LHCN-M2 (cell line): ENCODE measurements around the gene ASIC4. TPM values are rescaled to one million over a fixed set of nuclear protein-coding genes. Genes with fewer than 3 reads are reported as not detected.

Experiments used
- DNase-seq: peaks from one replicate; pipeline ENCODE4 v3.0.0-alpha.2; 2012; ENCODE audit warnings: low read depth
- total RNA-seq: library from RNA; depleted of rRNA; stranded (reverse); fragments of >200 nt; gene quantifications from 2 replicates; pipeline ENCODE4 v1.2.3, GENCODE V29; 2014

ASIC4 gene
- total RNA-seq, 1 experiment from 2014 or later = not detected

DNA sequence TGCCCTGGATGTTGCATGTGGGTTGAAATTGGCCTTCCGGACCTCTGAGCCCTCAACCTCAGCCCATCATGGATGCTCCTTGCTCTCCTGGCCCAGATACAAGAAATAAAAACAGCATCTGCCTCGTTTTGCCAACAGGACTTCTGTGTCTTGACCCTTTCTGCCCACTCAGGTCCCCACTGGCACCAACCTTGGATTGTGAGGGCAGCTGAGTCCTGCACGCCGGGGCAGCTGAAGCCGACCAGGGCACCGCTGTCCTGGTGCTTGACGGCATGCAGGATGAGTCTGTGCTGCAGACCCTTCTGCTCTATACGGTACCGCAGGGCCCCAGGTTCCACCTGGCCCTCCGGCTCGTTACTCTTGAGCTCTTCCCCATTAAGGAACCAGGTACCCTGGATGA lies 52.4 kb downstream of the ASIC4 start:
- DNase-seq = no peak

DNA sequence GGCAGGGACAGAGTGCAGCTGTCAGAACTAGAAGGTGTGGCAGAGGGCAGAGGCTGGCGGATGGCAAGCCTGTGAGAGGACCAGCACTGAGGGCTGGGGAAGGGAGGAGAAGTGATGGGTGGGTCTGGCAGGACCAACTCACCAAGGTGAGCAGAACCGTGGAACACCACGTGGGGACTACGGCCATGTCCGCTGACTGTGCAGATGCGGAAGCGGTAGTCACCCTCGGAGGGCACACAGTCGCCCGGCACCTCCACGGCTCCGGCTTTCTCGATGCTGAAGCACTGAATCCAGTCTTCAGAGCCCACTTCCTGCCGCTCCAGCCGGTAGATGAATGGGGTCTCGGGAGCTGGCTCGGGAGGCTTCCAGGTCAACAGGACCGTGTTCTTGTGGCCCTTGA lies 52.8 kb downstream of the ASIC4 start:
- DNase-seq = no peak

DNA sequence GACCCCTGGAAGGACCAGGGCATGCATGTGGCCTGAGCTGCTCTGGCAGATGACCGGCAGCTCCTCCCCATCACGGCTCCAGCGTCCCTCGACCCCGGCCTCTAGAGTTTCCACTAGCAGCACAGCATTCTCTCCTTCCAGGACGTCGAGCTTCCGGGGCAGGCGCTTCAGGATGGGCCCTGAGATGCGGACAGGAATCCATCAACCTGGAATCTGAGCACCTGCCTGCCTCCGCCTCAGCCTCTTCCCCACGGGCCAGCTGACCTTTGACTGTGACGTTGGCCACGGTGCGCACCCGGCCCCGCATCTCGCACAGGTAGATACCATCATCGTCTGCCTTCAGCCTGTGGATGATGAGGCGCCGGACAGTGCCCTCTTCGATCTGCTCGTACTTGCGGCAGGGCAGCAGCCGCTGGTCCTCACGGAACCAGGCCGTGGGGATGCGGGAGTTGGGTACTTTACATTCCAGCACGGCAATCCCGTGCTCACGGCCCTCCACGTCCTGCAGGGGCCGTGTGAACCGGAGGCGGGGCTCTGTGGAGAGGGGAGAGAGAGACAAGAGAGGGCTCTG lies 53.6 kb downstream of the ASIC4 start:
- no peak for DNase-seq

DNA sequence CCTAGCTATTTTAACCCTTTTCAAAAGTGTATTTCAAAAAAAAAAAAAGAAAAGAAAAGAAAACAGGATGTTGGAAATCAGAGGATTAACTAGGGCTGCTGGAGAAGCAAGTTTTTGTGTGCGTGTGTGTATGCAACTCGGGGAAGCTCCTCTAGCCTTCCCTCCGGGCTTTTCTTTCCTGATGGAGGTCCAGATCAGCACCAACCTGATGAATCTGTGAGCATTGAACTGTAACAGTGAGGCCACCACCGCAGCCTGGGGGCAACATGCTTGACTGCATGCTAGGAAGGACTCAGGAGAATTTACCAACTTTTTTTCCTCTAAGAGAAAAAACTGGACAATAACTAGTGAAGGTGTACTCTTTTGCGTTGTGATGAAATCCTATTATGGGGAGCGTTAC lies 54.8 kb downstream of the ASIC4 start:
- no peak for DNase-seq

DNA sequence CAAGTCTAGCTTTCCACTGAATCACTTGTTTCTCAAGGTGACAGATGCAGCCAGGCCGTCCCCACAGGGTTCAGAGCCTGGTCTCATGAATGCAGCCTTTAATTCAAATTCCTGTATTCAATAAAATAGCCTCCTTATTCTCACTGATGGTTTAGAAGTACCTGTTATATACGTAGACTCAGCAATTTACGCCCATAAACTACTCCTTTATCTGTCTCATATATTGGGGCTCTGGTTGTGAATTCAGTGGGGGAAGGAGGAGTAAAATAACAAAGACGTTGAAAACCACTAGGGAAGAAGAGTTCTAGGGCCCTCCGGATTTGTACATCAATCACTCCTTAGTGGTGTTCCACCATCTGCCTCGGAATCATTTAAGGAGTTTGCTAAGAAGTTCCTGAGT lies 55.4 kb downstream of the ASIC4 start:
- DNase-seq = no peak

DNA sequence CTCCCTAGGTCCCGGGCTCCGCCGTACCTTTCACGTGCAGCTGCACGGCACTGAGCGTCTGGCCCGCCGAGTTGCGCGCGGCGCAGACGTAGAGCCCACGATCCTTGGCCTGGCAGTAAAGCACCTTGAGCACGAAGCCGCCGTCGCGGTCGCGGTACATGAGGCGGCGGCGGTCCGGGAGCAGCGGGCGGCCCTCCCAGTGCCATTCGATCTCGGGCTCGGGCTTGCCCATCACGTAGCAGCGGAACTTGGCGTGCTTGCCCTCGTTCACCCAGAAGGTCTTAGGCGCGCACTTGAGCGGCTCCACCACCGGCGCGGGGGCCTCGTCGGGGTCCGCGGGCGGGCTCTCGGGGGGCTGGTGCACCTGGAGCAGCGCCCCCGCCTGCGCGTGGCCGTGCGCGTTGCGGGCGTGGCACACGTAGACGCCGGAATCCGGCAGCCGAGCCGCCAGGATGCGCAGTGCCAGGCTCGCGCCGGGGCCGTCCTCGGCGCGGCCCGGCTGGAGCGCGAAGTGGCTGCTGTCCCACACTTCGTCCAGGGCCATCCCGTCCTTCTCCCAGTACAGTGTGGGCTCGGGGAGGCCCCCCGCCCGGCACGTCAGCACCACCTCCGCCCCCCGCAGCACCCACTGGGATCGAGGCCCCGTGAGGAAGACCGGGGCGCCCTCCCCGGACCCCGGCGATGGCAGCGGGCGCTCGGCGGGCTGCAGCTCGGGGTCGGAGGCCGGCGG lies 56.1 kb downstream of the ASIC4 start:
- DNase-seq = peak; percentile 22

DNA sequence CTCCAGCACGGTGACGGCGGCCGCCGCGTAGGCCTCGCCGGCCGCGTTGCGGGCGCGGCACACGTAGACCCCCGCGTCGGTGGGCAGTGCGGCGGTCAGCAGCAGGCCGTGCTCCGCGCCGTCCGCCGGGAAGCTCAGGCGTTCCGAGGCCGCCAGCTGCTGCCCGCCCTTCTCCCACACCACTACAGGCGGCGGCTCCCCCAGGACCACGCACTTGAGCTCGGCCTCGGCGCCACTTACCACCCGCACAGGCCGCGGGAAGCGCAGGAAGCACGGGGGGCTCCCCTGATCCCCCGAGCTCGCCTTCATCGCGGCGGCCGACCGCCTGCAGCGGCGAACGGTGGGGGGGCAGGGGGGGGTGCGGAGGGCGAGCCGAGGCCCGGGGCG lies 56.6 kb downstream of the ASIC4 start:
- DNase-seq = peak; percentile 11

DNA sequence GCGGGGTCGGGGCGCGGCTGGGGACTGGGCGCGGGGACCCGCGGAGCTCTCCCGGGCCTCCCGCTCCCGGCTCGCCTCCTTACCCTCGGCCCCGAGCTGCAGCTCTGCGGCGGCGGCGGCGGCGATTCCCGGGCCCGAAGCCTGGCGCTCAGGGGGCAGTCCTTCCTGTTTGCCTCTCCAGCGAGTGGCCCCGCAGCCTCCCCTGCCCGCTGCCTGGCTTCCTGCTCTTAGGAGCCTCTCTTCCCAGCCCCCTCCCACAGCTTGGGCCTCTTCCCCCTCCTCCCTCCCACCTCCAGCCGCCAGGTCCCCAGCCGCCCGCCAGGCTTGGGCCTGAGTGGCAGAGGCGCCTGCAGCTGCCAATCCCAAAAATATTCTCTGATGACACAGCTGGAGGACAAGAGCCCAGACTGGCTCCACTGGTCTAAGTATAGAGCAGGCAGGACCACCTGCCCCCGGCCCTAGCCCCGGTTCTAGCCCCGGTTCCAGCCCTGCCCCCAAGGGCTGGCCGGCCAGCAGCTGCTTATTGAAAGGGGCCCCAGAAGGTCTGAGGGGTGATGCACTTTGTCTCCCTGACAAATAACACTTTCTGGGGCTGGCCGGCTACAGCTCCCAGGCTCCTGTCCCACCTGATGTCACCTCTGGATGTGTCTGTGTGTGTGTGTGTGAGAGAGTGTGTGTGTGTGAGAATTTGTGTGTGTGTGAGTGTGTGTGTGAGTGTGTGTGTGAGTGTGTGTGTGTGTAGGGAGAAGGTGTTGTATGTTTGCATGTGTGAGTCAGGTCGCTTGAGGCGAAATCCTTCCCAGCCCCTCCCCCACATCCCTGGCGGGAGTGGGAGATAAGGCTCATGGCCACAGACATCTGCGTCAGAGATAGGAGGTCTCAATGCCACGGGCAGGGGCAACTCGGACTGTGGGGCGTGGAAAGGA lies 57.3 kb downstream of the ASIC4 start, which contains the start of gene OBSL1:
Gene OBSL1, minus strand, starts transcription at position 229 of the 926 bp plus-strand sequence. CDS start 307 bp downstream, outside the sequence.
- peak; percentile 81 for DNase-seq

DNA sequence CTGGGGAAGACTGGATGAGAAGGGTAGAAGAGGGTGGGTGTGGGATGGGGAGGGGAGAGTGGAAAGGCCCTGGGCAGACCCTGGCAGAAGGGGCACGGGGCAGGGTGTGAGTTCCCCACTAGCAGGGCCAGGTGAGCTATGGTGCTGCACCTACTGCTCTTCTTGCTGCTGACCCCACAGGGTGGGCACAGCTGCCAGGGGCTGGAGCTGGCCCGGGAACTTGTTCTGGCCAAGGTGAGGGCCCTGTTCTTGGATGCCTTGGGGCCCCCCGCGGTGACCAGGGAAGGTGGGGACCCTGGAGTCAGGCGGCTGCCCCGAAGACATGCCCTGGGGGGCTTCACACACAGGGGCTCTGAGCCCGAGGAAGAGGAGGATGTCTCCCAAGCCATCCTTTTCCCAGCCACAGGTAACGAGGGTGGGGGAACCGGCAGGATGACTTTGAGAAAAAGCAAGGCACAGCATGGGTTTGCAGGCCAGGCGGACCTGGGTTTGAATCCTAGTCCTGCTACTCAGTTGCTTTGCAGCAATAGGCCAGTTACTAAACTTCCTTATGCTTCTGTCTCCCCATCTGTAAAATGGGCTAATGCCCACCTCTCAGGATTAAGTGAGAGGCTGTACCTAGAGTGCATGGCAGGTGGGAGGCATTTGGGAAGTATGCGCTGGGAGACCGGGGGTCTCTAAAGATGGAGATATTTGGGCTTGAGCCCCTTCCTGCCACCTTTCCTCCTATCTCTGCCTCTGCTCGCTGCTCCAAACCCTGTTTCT lies 58.1 kb downstream of the ASIC4 start, which contains the start of gene INHA:
Gene INHA, plus strand, starts transcription at position 74 of the 765 bp plus-strand sequence. Its CDS starts 65 bp downstream, at position 139.
- no peak for DNase-seq

DNA sequence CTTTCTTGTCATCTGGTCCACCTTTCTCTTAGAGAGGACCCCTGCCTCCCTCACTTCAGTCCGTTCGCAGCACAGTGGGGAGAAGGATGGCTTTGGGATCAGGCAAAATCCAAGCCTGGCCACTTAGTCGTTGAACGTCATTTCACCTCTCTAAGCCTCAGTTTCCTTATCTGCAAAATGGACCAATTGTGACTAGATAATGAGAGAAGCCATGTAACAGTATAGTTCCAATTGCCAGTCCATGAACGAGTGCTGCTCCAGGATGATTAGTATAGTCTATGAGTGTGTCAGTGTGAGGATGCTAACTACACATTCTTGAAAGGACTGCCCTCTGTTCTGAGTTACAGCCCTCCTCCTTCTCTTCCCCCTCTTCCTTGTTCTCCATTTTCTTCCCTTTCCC lies 58.9 kb downstream of the ASIC4 start:
- no peak for DNase-seq

DNA sequence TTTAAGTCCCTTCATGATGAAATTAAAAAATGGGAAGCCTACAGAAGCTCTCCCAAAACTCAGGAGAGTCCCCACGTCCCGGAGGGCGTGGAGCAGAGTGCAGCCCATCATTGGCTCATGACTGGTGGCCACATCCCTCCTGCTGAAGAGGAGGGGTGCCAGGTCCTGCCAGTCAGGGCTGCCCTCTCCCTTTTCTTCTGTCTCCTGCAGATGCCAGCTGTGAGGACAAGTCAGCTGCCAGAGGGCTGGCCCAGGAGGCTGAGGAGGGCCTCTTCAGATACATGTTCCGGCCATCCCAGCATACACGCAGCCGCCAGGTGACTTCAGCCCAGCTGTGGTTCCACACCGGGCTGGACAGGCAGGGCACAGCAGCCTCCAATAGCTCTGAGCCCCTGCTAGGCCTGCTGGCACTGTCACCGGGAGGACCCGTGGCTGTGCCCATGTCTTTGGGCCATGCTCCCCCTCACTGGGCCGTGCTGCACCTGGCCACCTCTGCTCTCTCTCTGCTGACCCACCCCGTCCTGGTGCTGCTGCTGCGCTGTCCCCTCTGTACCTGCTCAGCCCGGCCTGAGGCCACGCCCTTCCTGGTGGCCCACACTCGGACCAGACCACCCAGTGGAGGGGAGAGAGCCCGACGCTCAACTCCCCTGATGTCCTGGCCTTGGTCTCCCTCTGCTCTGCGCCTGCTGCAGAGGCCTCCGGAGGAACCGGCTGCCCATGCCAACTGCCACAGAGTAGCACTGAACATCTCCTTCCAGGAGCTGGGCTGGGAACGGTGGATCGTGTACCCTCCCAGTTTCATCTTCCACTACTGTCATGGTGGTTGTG lies 60.4 kb downstream of the ASIC4 start:
- DNase-seq = no peak

DNA sequence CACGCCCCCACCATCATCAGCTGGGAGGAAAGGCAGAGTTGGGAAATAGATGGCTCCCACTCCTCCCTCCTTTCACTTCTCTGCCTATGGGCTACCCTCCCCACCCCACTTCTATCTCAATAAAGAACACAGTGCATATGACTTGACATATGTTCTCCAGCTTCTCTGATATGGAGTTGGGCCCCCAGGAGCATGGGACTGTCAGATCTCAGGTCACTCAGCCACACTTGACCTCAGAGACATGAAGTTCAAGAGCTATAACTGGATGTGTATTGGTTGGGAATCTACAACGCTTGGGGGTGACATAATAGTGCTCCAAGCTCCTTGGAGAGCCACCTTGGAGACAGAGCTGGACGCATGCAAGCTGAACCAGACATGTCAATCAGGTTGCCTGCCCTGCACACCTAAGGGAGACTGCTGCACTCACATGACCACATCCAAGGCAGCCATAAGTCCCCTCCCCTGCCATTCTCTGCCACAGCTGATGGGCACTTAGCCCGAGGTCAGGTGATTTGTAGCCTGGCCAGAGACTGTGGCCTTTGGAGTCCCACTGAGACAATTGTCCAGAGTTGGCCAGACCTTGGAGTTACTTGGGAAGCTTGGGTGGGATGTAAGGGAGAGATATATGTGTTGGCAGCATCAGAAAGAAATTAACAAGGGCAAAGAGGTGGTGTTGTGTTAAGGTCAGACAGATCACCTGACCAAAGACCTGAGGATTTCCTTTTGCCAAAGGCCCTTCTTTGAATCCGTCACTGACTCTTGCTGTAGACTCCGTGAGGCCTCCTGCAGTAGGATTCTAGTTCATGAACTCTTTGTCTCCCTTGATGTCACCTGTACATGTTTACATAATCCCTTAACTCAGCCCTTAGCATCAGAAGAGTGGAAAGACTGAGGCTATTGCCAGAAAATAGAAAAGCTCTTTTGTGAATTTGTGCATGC lies 61.6 kb downstream of the ASIC4 start:
- DNase-seq = no peak

DNA sequence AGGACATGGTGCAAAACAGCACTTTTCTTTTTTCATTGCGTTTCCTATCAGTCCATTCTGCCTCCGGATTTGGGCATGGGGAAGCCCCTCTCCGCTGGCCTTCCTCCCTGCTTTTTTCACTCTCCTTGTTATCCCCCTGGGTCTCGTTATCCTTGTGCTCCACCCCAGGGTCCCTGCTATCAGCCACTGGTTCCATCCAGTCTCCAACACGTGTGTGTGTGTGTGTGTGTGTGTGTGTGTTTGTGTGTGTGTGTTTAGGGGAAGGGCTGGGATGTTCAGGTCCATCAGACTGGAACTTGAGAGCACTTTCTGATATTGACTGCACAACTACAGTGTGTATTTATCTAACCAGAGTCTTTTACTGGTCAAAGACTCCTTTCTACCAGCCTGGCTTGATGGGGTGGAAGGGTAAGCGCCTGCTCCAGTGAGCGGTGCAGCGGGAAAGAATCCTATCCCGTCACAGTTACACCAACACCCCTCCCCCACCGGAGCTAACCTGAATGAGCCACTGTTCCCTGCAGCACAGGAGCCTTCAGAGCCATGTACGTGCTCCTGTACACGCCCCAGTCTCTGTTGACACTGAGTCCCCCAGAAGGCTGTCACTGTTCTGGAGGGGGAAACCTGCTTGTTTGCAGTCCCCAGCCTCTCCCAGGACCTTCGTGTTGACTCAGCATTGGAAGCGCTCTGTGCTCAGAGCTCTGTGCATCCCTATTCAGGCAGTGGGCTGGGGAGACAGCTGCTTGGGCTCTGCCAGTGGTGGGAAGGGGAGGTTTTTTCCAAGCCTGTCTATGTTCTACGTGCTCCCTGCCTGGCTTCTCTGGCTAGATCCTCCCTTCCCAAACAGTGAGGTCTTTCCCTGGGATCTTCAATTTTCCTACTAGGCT lies 62.5 kb downstream of the ASIC4 start:
- DNase-seq = no peak

DNA sequence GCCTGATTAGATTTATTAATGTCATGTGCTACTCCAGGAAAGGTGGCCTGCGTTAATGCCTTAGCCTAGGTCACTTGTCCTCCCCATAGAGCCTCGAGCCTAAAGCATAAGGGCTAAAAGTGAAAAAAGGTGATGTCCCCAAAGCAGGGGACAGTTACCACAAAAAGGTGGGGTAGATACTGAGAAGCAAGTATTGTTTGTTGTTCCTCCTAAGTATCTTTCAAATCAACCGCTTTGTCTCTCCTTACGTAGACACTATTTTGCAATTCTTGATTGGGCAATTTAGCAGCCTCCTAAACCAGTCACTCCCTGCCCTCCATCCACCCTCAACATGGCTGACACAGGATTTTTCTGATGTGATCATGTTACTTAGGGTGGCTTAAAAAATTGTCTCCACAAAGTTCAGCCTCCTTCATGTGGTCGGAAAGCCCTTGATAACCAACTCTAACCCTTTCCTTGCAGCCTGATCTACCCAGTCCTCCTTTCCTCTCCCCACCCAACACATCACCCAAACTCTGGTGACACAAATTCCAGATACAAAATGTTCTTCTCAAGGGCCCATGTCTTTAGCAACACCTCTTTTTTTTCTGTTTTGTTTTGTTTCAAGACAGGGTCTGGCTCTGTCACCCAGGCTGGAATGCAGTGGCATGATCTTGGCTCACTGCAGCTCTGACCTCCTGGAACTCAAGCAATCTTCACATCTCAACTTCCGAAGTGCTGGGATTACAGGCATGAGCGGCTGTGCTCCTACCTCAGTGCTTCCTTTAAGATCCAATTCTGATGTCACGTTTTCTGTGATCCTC lies 64.7 kb downstream of the ASIC4 start:
- peak; percentile 42 for DNase-seq

DNA sequence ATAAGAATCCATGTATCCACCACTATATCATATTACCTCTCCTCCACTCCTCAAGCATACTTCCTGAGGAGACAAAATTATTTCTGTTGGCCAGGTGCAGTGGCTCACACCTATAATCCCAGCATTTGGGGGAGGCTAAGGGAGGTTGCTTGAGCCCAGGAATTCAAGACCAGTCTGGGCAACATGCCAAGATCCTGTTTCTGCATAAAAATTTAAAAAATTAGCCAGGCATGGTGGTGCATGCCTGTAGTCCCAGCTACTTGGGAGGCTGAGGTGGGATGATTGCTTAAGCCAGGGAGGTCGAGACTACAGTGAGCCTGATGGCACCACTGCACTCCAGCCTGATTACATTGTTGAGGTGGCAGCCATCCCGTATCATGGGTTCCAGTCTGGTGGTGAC lies 67.1 kb downstream of the ASIC4 start:
- DNase-seq = no peak
